ENCODE measurements around the gene CARMIL3. TPM values are rescaled to one million over a fixed set of nuclear protein-coding genes. Genes with fewer than 3 reads are reported as not detected.

Gene CARMIL3
- total RNA-seq, 4 donors from 2014 or later = 0.63 to 1.3 (median 0.99) TPM

DNA sequence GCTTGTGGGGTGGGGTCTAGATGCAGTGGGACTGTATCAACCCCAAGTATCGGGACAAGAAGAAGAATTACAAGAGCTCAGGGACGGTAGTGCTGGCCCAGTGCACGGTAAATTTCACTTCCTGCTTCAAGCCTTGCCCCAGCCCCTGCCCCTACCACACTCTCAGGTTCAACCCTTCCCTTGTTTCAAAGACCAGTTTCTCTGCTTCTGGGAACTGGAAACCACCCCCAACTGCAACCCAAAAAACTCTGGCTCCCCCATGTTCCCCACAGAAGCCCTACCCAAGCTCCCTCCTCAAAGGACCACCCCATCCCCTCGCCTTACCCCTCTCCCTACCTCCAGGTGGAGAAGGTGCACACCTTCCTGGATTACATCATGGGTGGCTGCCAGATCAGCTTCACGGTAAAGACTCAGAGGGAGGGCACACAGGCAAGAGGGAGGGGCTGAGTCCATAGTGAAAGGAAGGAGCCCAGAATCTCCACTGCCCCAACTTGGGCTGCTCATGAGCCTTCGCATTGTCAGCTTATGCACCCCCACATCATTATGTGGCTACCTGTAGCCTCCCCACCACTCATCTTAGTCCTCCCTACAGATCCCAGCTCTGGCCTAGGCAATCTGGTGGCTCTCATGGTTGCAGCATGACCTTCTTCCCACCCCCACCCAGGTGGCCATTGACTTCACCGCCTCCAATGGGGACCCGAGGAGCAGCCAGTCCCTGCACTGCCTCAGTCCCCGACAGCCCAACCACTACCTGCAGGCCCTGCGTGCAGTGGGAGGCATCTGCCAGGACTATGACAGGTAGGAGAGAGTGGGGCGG lies 23.9 kb downstream of the CARMIL3 start:
- 71 to 74% methylated on average over 11 of the region's 11 CpGs for WGBS, 2 donors
- no peaks in the 10 kb centered on the region for H3K27me3 ChIP-seq
- no peak overlapping the region for H3K4me3 ChIP-seq (replicated peaks in 1 of 3)
- intact Hi-C loops (cut with DNase I) = no loop called here
- no peak for TF ChIP-seq POLR2A (IDR thresholded peaks at IDR 0.05)
- TF ChIP-seq, protein P1, sequence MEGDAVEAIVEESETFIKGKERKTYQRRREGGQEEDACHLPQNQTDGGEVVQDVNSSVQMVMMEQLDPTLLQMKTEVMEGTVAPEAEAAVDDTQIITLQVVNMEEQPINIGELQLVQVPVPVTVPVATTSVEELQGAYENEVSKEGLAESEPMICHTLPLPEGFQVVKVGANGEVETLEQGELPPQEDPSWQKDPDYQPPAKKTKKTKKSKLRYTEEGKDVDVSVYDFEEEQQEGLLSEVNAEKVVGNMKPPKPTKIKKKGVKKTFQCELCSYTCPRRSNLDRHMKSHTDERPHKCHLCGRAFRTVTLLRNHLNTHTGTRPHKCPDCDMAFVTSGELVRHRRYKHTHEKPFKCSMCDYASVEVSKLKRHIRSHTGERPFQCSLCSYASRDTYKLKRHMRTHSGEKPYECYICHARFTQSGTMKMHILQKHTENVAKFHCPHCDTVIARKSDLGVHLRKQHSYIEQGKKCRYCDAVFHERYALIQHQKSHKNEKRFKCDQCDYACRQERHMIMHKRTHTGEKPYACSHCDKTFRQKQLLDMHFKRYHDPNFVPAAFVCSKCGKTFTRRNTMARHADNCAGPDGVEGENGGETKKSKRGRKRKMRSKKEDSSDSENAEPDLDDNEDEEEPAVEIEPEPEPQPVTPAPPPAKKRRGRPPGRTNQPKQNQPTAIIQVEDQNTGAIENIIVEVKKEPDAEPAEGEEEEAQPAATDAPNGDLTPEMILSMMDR (IDR thresholded peaks at IDR 0.05) = no peak
- no peaks in the 10 kb centered on the region for H3K36me3 ChIP-seq
- H3K4me1 ChIP-seq = peaks cover 17 to 23% of the 10 kb centered on the region in 2 donors
- no peak overlapping the region for H3K27ac ChIP-seq
- H3K9me3 ChIP-seq = no peaks in the 10 kb centered on the region
- no peak for DNase-seq

DNA sequence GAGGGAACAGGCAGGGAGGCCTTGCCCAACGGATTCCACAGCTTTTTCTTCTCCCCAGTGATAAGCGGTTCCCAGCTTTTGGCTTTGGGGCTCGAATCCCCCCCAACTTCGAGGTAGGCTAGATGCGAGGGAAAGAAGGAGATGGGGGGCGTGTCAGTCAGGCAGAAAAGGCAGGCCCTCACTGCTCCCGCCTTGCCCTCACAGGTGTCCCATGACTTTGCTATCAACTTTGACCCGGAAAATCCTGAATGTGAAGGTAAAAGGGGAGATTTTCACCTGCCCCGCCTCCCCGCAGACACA lies 24.4 kb downstream of the CARMIL3 start:
- no peak for DNase-seq
- Histone ChIP-seq H3K27me3 (no peaks in the 10 kb centered on the region), H3K4me3 (replicated peaks in 1 of 3) (no peak overlapping the region), H3K9me3 (no peaks in the 10 kb centered on the region), H3K36me3 (no peaks in the 10 kb centered on the region), H3K27ac (no peak overlapping the region), H3K4me1 (peaks cover 19 to 25% of the 10 kb centered on the region in 2 donors)
- intact Hi-C loops (cut with DNase I) = no loop called here
- TF ChIP-seq, protein P1 (IDR thresholded peaks at IDR 0.05) = no peak
- no peak for TF ChIP-seq POLR2A (IDR thresholded peaks at IDR 0.05)
- WGBS, 2 donors = 85 to 93% methylated on average over 10 of the region's 10 CpGs

DNA sequence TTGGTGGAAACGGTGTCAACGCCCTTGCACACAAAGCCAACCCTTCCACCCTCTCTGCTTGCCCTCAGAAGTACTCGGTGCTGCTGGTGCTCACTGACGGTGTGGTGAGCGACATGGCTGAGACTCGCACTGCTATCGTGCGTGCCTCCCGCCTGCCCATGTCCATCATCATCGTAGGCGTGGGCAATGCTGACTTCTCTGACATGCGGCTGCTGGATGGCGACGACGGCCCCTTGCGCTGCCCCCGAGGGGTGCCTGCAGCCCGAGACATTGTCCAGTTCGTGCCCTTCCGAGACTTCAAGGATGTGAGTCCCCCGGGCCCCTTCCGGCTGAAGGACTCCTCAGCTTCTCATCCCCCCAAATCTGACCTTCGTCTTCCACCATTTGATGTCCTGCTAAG lies 25.3 kb downstream of the CARMIL3 start:
- WGBS, 2 donors = 91 to 92% methylated on average over 19 to 21 of the region's 23 CpGs
- intact Hi-C loops (cut with DNase I) = no loop called here
- DNase-seq = no peak

DNA sequence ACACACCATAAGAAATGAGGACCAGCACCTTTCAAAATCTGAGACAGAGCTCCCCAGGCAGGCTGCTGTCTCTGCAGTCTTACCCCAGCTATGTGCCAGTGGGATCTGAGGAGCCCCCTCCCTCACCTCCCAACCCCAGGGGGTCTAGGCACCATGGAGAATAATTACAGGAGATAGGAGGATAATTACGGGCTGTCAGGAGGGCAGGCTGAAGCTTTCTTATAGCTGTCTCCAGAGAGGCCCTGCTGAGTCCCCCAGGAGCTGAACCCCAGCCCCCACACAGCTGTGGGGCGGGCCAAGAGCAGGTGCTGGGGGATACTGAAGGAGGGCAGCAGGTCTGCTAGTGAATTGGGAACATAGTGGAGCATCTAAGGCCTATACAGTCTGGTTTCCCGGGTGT lies 26.3 kb downstream of the CARMIL3 start:
- Histone ChIP-seq H3K4me3 (replicated peaks in 1 of 3) (no peak overlapping the region), H3K4me1 (peaks cover 7 to 19% of the 10 kb centered on the region in 2 donors), H3K27me3 (no peaks in the 10 kb centered on the region), H3K9me3 (no peaks in the 10 kb centered on the region), H3K36me3 (no peaks in the 10 kb centered on the region), H3K27ac (no peak overlapping the region)
- TF ChIP-seq, protein P1 (IDR thresholded peaks at IDR 0.05) = no peak
- no peak for TF ChIP-seq POLR2A (IDR thresholded peaks at IDR 0.05)
- 63 to 94% methylated on average over 3 of the region's 3 CpGs for WGBS, 2 donors
- intact Hi-C loops (cut with DNase I) = no loop called here
- no peak for DNase-seq

More for the DNA sequence above, 25.3 kb downstream of the CARMIL3 start:
- Histone ChIP-seq H3K4me1 (peaks cover 16 to 28% of the 10 kb centered on the region in 2 donors), H3K36me3 (no peaks in the 10 kb centered on the region), H3K9me3 (no peaks in the 10 kb centered on the region), H3K4me3 (replicated peaks in 1 of 3) (no peak overlapping the region), H3K27ac (no peak overlapping the region), H3K27me3 (no peaks in the 10 kb centered on the region)
- no peak for TF ChIP-seq POLR2A (IDR thresholded peaks at IDR 0.05)
- TF ChIP-seq, protein P1 (IDR thresholded peaks at IDR 0.05) = no peak

DNA sequence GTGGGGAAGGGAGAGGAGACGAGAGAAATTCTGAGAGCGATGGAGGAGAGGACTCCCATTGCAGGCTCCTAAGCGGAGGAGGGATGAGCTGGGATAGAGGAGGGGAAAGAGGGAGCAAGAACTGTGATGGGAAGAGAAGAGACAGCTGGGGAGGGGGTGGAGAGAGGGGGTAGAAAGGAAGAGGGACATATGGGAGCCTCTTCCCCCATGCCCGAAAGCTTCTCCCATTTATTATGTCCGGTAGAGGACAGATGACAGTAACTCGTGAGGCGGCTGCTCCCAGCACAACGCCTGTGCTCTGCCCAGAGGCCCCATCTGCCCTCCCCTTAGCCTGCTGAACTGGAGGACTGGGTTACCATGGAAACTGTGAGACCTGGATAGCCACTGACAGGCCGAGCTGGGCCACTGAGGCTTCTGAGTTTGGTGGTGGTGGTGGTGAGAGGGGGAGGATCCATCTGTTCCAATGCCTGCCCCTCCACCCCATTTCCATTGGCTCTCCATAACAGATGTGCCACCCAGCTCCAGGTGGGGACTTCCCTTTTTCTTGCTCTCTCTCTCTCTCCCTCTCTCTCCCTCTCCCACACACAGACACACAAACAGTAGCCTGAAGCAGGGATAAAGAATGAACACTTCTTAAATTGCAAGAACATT lies 27.8 kb downstream of the CARMIL3 start:
- Histone ChIP-seq H3K4me1 (peaks cover 7 to 15% of the 10 kb centered on the region in 2 donors), H3K36me3 (no peaks in the 10 kb centered on the region), H3K27ac (no peak overlapping the region), H3K4me3 (replicated peaks in 1 of 3) (no peak overlapping the region), H3K27me3 (no peaks in the 10 kb centered on the region), H3K9me3 (no peaks in the 10 kb centered on the region)
- no peak for DNase-seq
- 86 to 92% methylated on average over 9 of the region's 9 CpGs for WGBS, 2 donors
- TF ChIP-seq POLR2A (IDR thresholded peaks at IDR 0.05) = no peak
- TF ChIP-seq, protein P1 (IDR thresholded peaks at IDR 0.05) = no peak
- intact Hi-C loops (cut with DNase I) = no loop called here

Data from thyroid gland (tissue), 4 donors.